Measurements from ENCODE around the gene CST7.

- no peak for TF ChIP-seq CTCF (conservative IDR thresholded peaks at IDR 0.05; ENCODE audit: low read depth, low read length)
- TF ChIP-seq EZH2phosphoT487 (IDR thresholded peaks at IDR 0.05; ENCODE audit: borderline replicate concordance, low read length) = no peak
Observed at GRCh38 chr20:24952376-24953208, 3.5 kb downstream of the CST7 start.
